NB4 (cell line): ENCODE results near the gene ANKRD60.

Experiments used
- DNase-seq: peaks from one replicate; pipeline ENCODE4 v3.0.0; 2010; ENCODE audit warnings: low read depth
- H3K4me3 ChIP-seq: one replicate; pipeline ENCODE4 v1.5.1; 2011; ENCODE audit warnings: mild to moderate bottlenecking, low read depth, low read length, moderate library complexity
- MYC ChIP-seq: IDR thresholded peaks from 2 replicates; pipeline ENCODE4 v1.6.1; 2011; ENCODE audit warnings: low read depth, low read length
- POLR2A ChIP-seq: IDR thresholded peaks from 2 replicates; pipeline ENCODE4 v1.6.1; 2011; ENCODE audit warnings: mild to moderate bottlenecking; ENCODE audit not compliant: insufficient read length; ENCODE audit errors: extremely low read depth
- TF ChIP-seq, protein P1 (sequence below): IDR thresholded peaks from one replicate; pipeline ENCODE4 v1.5.1; 2012; ENCODE audit warnings: low read depth, low read length
- TF ChIP-seq, protein P2 (sequence below): IDR thresholded peaks from 2 replicates; pipeline ENCODE4 v1.6.1; 2011; ENCODE audit warnings: low read depth, low read length

ANKRD60 gene

DNA sequence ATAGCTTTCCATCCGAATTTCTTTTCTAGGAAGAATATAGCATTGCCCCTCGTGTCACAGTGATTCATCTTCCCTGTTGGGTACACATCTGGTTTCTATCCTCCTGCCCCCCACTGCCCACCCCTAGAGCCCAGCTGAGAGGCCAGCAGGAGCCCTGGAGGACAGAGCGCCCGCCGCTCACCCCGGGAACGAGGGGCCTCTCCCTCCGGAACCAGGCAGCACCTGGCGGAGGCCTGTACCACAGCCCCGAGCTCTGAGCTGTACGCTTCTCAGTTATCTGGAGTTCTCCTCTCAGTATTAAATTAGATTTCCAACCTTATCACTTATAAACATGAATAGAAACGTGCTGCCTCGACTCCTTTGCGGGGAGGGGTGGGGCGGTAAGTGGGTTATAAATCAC, 6.0 kb downstream of the ANKRD60 start:
- no peak overlapping the region for H3K4me3 ChIP-seq
- DNase-seq: no peak
- TF ChIP-seq MYC: no peak
- no peak for TF ChIP-seq POLR2A
- TF ChIP-seq, protein P1, sequence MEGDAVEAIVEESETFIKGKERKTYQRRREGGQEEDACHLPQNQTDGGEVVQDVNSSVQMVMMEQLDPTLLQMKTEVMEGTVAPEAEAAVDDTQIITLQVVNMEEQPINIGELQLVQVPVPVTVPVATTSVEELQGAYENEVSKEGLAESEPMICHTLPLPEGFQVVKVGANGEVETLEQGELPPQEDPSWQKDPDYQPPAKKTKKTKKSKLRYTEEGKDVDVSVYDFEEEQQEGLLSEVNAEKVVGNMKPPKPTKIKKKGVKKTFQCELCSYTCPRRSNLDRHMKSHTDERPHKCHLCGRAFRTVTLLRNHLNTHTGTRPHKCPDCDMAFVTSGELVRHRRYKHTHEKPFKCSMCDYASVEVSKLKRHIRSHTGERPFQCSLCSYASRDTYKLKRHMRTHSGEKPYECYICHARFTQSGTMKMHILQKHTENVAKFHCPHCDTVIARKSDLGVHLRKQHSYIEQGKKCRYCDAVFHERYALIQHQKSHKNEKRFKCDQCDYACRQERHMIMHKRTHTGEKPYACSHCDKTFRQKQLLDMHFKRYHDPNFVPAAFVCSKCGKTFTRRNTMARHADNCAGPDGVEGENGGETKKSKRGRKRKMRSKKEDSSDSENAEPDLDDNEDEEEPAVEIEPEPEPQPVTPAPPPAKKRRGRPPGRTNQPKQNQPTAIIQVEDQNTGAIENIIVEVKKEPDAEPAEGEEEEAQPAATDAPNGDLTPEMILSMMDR: no peak
- TF ChIP-seq, protein P2, sequence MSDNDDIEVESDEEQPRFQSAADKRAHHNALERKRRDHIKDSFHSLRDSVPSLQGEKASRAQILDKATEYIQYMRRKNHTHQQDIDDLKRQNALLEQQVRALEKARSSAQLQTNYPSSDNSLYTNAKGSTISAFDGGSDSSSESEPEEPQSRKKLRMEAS: no peak

DNA sequence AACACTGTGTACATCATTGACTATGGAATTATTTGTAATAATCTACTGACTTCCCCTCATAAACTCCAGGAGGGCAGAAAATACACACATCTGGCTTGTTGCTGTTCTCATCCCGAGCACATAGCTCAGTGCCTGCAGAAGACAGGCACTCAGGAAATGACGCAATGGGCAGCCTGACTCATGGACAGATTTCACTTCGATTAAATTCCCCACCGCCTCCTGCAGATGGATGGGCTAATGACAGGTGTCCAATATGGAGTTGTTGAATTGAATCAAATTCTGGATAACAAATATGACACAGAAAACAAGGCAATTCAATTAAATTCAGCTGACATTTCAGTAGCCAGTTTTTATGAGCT, 9.1 kb downstream of the ANKRD60 start:
- H3K4me3 ChIP-seq: no peak overlapping the region
- peak; percentile 89 for DNase-seq
- TF ChIP-seq MYC (peak; percentile 27; the same call in 1 of the 2 replicates), POLR2A (no peak)
- TF ChIP-seq, protein P2: peak; percentile 23; the same call in 1 of the 2 replicates

DNA sequence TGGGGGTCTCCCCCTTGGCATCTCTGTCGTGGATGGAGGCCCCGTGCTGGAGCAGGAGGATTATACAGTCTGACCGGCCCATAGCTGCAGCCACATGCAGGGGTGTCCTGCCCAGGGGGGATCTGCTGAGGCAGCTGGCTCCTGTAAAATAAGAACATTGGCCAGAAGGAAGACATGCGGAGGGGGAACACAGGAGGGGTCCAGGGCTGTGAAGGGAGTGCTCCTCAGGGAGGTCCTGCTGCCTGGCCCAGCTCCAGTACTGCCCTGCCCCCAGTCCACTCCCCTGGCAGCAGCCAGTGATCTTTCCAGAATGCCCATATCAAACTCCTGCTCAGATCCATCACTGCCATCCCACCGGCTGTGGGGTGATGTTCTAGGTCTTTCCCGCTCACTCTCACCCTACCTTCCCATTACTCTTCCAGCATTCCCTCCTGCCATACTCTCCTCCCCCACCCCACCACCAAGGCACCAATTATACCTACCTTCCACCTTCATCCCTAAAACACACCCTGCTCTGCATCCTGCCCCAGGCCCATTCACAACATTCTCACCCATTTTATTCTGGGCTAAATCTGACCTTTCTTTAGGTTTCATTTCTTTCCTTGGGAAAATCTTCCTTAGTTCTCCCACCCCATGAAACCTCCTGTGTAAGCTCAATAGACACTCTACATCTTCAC, 9.7 kb downstream of the ANKRD60 start:
- DNase-seq: no peak
- no peak overlapping the region for H3K4me3 ChIP-seq
- TF ChIP-seq, protein P1: no peak
- TF ChIP-seq MYC (no peak; the same call in 1 of the 2 replicates), POLR2A (no peak)
- TF ChIP-seq, protein P2: no peak

DNA sequence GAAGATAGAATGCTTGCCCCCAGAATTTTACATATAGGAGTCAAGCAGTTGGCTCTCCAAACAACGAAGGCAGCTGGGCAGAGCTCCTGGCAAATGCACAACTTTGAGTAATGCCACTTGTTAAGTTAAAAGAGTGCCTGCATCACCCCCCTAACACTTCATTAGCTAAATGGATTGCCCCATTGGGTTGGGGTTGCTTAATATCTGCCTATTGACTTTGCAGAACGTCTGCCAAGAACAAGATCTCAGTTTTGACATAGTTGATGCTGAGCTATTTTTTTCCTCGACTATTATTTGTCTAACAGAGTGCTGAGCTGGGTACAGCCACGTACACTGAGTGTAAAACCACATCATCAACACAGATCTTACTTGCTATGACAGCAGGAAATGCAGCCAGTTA, 12.1 kb downstream of the ANKRD60 start:
- TF ChIP-seq POLR2A (no peak), MYC (no peak)
- TF ChIP-seq, protein P2: no peak
- TF ChIP-seq, protein P1: no peak
- no peak for DNase-seq
- H3K4me3 ChIP-seq: no peak overlapping the region

DNA sequence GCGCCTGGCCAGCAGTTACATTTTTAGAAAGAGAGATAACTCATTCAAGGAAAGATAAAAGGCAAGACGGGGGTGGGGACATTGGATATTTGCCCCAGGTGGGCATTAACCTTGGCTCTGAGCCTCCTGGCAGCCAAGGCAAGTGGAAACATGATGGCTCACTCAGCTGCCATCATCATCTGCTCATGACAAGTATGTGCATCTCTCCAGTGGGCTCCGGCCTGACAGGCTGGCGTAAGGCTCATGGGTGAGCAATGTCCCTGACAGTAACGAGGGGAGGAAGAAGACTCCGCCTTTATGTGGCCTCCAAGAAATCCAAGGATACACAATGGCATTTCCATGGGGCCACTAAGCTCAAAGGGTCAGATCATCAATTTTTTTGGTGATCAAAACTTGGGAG, 13.3 kb downstream of the ANKRD60 start:
- H3K4me3 ChIP-seq: no peak overlapping the region
- TF ChIP-seq, protein P1: no peak
- TF ChIP-seq POLR2A (no peak), MYC (no peak)
- TF ChIP-seq, protein P2: no peak

DNA sequence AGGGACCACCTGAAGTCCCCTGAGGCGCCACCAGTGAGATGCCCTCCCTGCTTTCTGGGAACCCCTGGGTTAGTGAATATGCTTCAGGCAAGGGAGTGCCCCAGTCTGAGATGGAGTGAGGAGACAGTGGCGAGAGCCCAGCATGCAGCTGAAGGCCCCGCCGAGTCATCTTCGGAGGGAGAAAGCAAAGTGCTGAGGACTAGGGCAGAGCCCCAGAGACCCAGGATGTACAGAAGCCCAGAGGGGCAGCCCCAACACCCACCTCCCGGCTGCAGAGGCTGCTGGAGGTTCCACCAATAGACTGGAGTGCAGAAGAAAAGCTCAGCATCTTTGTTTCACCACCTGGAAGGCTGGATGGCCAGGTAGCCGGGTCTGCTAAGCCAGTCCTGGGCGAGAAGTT, 14.1 kb downstream of the ANKRD60 start:
- H3K4me3 ChIP-seq: no peak overlapping the region
- TF ChIP-seq, protein P1: no peak
- TF ChIP-seq POLR2A: no peak
- TF ChIP-seq, protein P2: no peak
- no peak for TF ChIP-seq MYC
- DNase-seq: no peak

More for the DNA sequence above, 13.3 kb downstream of the ANKRD60 start:
- no peak for DNase-seq
